ENCODE data around the gene SLC25A40.

- TF ChIP-seq TCF7L2 (IDR thresholded peaks at IDR 0.05; ENCODE audit: low read depth, low read length) (no peak), CTCF (IDR thresholded peaks at IDR 0.05) (peak; percentile 25; the same call in 1 of the 2 replicates)
Observed at GRCh38 chr7:87886875-87887274, 10.7 kb upstream of the SLC25A40 start.
